GM12878 (cell line): Measurements from ENCODE around the gene HIF1AN. TPM values are rescaled to one million over a fixed set of nuclear protein-coding genes. Genes with fewer than 3 reads are reported as not detected.

Experiments used
- ATAC-seq: fragments of 200-7000 bp; cut with Tn5 transposase; 3 replicates; pipeline ENCODE4 v1.9.1; 2020; ENCODE audit warnings: mild to moderate bottlenecking, moderate library complexity
- BruUV-seq: library from RNA; stranded (reverse); fragments of 400-500 nt; replicated peaks from 2 replicates; lab custom pipeline; 2021; lab: Mats Ljungman, UMichigan
- CTCF ChIA-PET: fragments of 300-600 bp; sonication (Branson Sonifier 250); formaldehyde crosslinking; extraction: SDS; loops from one replicate; lab custom pipeline; 2021; ENCODE audit warnings: inconsistent platforms; lab: Yijun Ruan, JAX
- POLR2A ChIA-PET: fragments of 350-600 bp; formaldehyde crosslinking; extraction: SDS; loops from one replicate; lab custom pipeline; 2021; ENCODE audit warnings: inconsistent platforms; lab: Charles Lee
- RAD21 ChIA-PET: fragments of 300-600 bp; sonication (Branson Sonifier 250); formaldehyde crosslinking; loops from one replicate; lab custom pipeline; 2023; ENCODE audit warnings: antibody characterized with exemption; ENCODE audit not compliant: unreplicated experiment; lab: Charles Lee
- SMC1A ChIA-PET: fragments of 300-600 bp; sonication (Branson Sonifier 250); formaldehyde crosslinking; loops from one replicate; lab custom pipeline; 2023; ENCODE audit not compliant: unreplicated experiment, uncharacterized antibody; lab: Charles Lee
- DNase-seq: peaks from one replicate; pipeline ENCODE4 v3.0.0-alpha.2; 2011; ENCODE audit warnings: low read depth, low spot score
- FAIRE-seq: peaks from 3 replicates; lab custom pipeline; 2011; peaks lifted over from hg19 to GRCh38; lab: Jason Lieb, UNC
- H2AFZ ChIP-seq: 2 replicates; pipeline ENCODE4 v1.6.0; 2011; ENCODE audit warnings: low read depth, low read length, control low read depth; ENCODE audit not compliant: control insufficient read depth
- H3K27ac ChIP-seq: 2 replicates; pipeline ENCODE4 v1.5.1; 2011; ENCODE audit warnings: control low read depth; ENCODE audit not compliant: control insufficient read depth, insufficient read depth
- H3K27me3 ChIP-seq, 2 experiments: replicated peaks in 1 of 2; 2 replicates each; pipeline versions ENCODE4 v1.6.0 to v1.6.1; 2011; ENCODE audit warnings: low read length in 1 of 2; ENCODE audit not compliant: control insufficient read depth in 2 of 2, insufficient read depth in 2 of 2
- H3K36me3 ChIP-seq, 2 experiments: 2 replicates each; pipeline ENCODE4 v1.5.1; 2011; ENCODE audit warnings: low read length in 1 of 2; ENCODE audit not compliant: control insufficient read depth in 2 of 2, insufficient read depth in 2 of 2
- H3K4me1 ChIP-seq: 2 replicates; pipeline ENCODE4 v1.6.1; 2011; ENCODE audit warnings: mild to moderate bottlenecking, low read length, moderate library complexity, mixed read lengths; ENCODE audit not compliant: control insufficient read depth, insufficient read depth
- H3K4me2 ChIP-seq: 2 replicates; pipeline ENCODE4 v1.6.0; 2011; ENCODE audit warnings: control low read depth; ENCODE audit not compliant: control insufficient read depth, insufficient read depth
- H3K4me3 ChIP-seq: fragments of 200-600 bp; sonication (generic); 2 replicates; pipeline ENCODE4 v1.5.1; 2016
- H3K79me2 ChIP-seq: 2 replicates; pipeline ENCODE4 v1.6.0; 2011; ENCODE audit warnings: low read length; ENCODE audit not compliant: control insufficient read depth, insufficient read depth
- H3K9ac ChIP-seq: 2 replicates; pipeline ENCODE4 v1.8.0; 2011; ENCODE audit warnings: low read length, control low read depth, mixed read lengths; ENCODE audit not compliant: control insufficient read depth, insufficient read depth
- H3K9me3 ChIP-seq: replicated peaks from 3 replicates; pipeline ENCODE4 v1.5.1; 2011; ENCODE audit warnings: mild to moderate bottlenecking, low read length; ENCODE audit not compliant: control insufficient read depth, insufficient read depth
- H4K20me1 ChIP-seq: 2 replicates; pipeline ENCODE4 v1.6.0; 2011; ENCODE audit not compliant: control insufficient read depth, insufficient read depth
- ATF3 ChIP-seq: IDR thresholded peaks from 2 replicates; pipeline ENCODE4 v1.6.1; 2011; ENCODE audit warnings: low read depth, mild to moderate bottlenecking, low read length, moderate library complexity, borderline replicate concordance; ENCODE audit errors: extremely low read depth
- CHD1 ChIP-seq: IDR thresholded peaks from 2 replicates; pipeline ENCODE4 v1.6.1; 2012; ENCODE audit warnings: low read depth, low read length, improper control_type of control experiment
- GABPA ChIP-seq: IDR thresholded peaks from 2 replicates; pipeline ENCODE4 v1.6.1; 2014; ENCODE audit warnings: antibody characterized with exemption, low read depth, mild to moderate bottlenecking, inconsistent platforms
- HCFC1 ChIP-seq: fragments of 150-350 bp; IDR thresholded peaks from 2 replicates; pipeline ENCODE4 v1.6.1; 2014; ENCODE audit warnings: low read length
- HDAC2 ChIP-seq: fragments of 200-600 bp; sonication (generic); IDR thresholded peaks from 2 replicates; pipeline ENCODE4 v1.6.1; 2017
- IKZF1 ChIP-seq: fragments of 450-650 bp; conservative IDR thresholded peaks from 2 replicates; pipeline ENCODE4 v1.6.1; 2017; ENCODE audit warnings: antibody characterized with exemption, mild to moderate bottlenecking
- KLF5 ChIP-seq: fragments of 450-650 bp; IDR thresholded peaks from 2 replicates; pipeline ENCODE4 v1.6.1; 2014; ENCODE audit warnings: mild to moderate bottlenecking; ENCODE audit not compliant: partially characterized antibody
- NBN ChIP-seq: fragments of 450-650 bp; IDR thresholded peaks from 2 replicates; pipeline ENCODE4 v1.6.1; 2016
- POLR2AphosphoS5 ChIP-seq: IDR thresholded peaks from 2 replicates; pipeline ENCODE4 v1.6.1; 2011; ENCODE audit warnings: mild to moderate bottlenecking, low read length, inconsistent platforms
- RAD21 ChIP-seq: IDR thresholded peaks from 2 replicates; pipeline ENCODE4 v1.6.1; 2011; ENCODE audit warnings: mild to moderate bottlenecking, low read depth, low read length, moderate library complexity; ENCODE audit not compliant: insufficient read depth
- RB1 ChIP-seq: fragments of 450-650 bp; formaldehyde crosslinking; IDR thresholded peaks from 2 replicates; pipeline ENCODE4 v1.6.1; 2017; ENCODE audit warnings: mild to moderate bottlenecking, borderline replicate concordance
- SIX5 ChIP-seq: IDR thresholded peaks from 2 replicates; pipeline ENCODE4 v1.6.1; 2011; ENCODE audit warnings: mild to moderate bottlenecking, low read depth, low read length, moderate library complexity; ENCODE audit not compliant: severe bottlenecking
- SMARCA5 ChIP-seq: fragments of 450-650 bp; IDR thresholded peaks from 2 replicates; pipeline ENCODE4 v1.6.1; 2017; ENCODE audit warnings: mild to moderate bottlenecking
- SPI1 ChIP-seq: IDR thresholded peaks from 2 replicates; pipeline ENCODE4 v1.6.1; 2011; ENCODE audit warnings: low read depth, mild to moderate bottlenecking, low read length, moderate library complexity, borderline replicate concordance; ENCODE audit not compliant: insufficient read depth
- SREBF1 ChIP-seq: IDR thresholded peaks from 2 replicates; pipeline ENCODE4 v1.6.1; 2012; ENCODE audit warnings: mild to moderate bottlenecking, low read length
- SUZ12 ChIP-seq: fragments of 200-600 bp; sonication (generic); IDR thresholded peaks from one replicate; pipeline ENCODE4 v1.6.1; 2018; ENCODE audit warnings: antibody characterized with exemption, mild to moderate bottlenecking; ENCODE audit not compliant: unreplicated experiment
- WGBS: methylation state at CpG from one replicate; pipeline ENCODE4 v1.1.6; 2016; ENCODE audit warnings: low lambda C conversion rate; ENCODE audit not compliant: insufficient replicate concordance, insufficient coverage; ENCODE audit errors: missing lambda C conversion rate; 5-methylcytosine and 5-hydroxymethylcytosine counted together
- in situ Hi-C: fragments of 300-500 bp; cut with MboI; formaldehyde crosslinking; loops from 9 replicates; pipeline ENCODE4 v1.14.3; 2018; ENCODE audit warnings: mixed read lengths
- intact Hi-C: fragments of 100-400 bp; cut with micrococcal nuclease; formaldehyde crosslinking; loops from one replicate; pipeline ENCODE4 v1.14.2; 2022; ENCODE audit not compliant: unreplicated experiment
- polyA plus RNA-seq, 11 experiments: library from polyadenylated mRNA; depleted of rRNA in 4 of 11; unstranded in 6 of 11; stranded (reverse) in 5 of 11; fragments of >200 nt; fragmentation: Nextera tagmentation in 4 of 11; fragmentation: Illumina TruSeq in 1 of 11; extraction: Ambion mirVana in 4 of 11; extraction: Trizol in 1 of 11; gene quantifications; 1 replicate in 1 of 11; 2 replicates in 10 of 11; pipeline versions ENCODE4 v1.2.1 to v1.2.3, GENCODE V29; 2011 to 2016; ENCODE audit warnings: inconsistent platforms in 2 of 11, missing spikeins in 2 of 11, low read depth in 1 of 11
- total RNA-seq, 4 experiments: library from RNA; depleted of rRNA in 3 of 4; stranded (reverse); fragments of >200 nt in 3 of 4; fragmentation: Illumina TruSeq in 1 of 4; extraction: Trizol in 1 of 4; gene quantifications; 2 replicates each; pipeline versions ENCODE4 v1.2.1 to v1.2.3, GENCODE V29; 2013 to 2021

The HIF1AN gene
- total and polyA plus RNA-seq, 10 of the 15 experiments (the other 5 are each of a cell fraction or from before 2014, with no cell fraction given), result 1.9 to 37.2 (median 15.2) TPM

- WGBS, result 96% methylated on average over 3 of the region's 3 CpGs
- H3K79me2 ChIP-seq, result no peaks in the 10 kb centered on the region
- no peaks in the 10 kb centered on the region for H4K20me1 ChIP-seq
- no peak for DNase-seq
- H3K36me3 ChIP-seq, result peaks cover 0 to 2% of the 10 kb centered on the region in 2 experiments; a peak in 2 of 4 replicates
- TF ChIP-seq CHD1 (no peak), RB1 (no peak), RAD21 (no peak), HCFC1 (no peak), GABPA (no peak), POLR2AphosphoS5 (no peak), HDAC2 (no peak), IKZF1 (no peak), SREBF1 (no peak), ATF3 (no peak), SMARCA5 (no peak), KLF5 (no peak), SPI1 (no peak), SUZ12 (no peak), SIX5 (no peak), NBN (no peak)
- SMC1A ChIA-PET, result interaction anchor here (3.8 kb wide), 1 partner anchor 12 kb away, joined by 23 read pairs; no protein-coding TSS in a partner anchor
- BruUV-seq, result no TSS peak
- RAD21 ChIA-PET, result no interaction called here
- in situ Hi-C loops (no loop called here), intact Hi-C loops (no loop called here)
- POLR2A ChIA-PET, result interaction anchor here (0.7 kb wide), 1 partner anchor 54 kb away, joined by 3 read pairs; no protein-coding TSS in a partner anchor
- H3K9ac ChIP-seq, result no peak overlapping the region
- H3K27me3 ChIP-seq, result no peaks in the 10 kb centered on the region
- FAIRE-seq, result no peak
- no peak overlapping the region for H3K4me2 ChIP-seq
- H3K4me1 ChIP-seq, result peaks cover 8% of the 10 kb centered on the region; the same call in 1 of the 2 replicates
- no peak for ATAC-seq
- H3K4me3 ChIP-seq, result no peak overlapping the region
- CTCF ChIA-PET, result no interaction called here
- no peak overlapping the region for H2AFZ ChIP-seq
- H3K9me3 ChIP-seq, result no peaks in the 10 kb centered on the region
- H3K27ac ChIP-seq, result no peak overlapping the region
These were observed 20.1 kb upstream of the HIF1AN start for GRCh38 chr10:100515612-100516011.
